ENCODE measurements around the gene TBC1D20. TPM values are rescaled to one million over a fixed set of nuclear protein-coding genes. Genes with fewer than 3 reads are reported as not detected.
"Not testable (repeated sequence)": the region's sequence is repeated elsewhere in the genome, so short reads cannot be mapped to it uniquely, and the experiment has no call there.

The TBC1D20 gene
- total RNA-seq, 1 donor from 2014 or later = 64.0 TPM

GRCh38 chr20:478949-479429, 16.7 kb upstream of the TBC1D20 start:
- DNase-seq (ENCODE audit: low spot score) = no peak
- peaks cover 19% of the 10 kb centered on the region for H3K36me3 Mint-ChIP-seq (ENCODE audit: low read depth)
- H3K27ac Mint-ChIP-seq (ENCODE audit: unreplicated experiment) = peak overlapping the region; percentile 91

GRCh38 chr20:478010-478948, 15.9 kb upstream of the TBC1D20 start:
- no peaks in the 10 kb centered on the region for H3K9me3 Mint-ChIP-seq (ENCODE audit: low read depth)
- H3K4me3 Mint-ChIP-seq (ENCODE audit: unreplicated experiment) = peak overlapping the region; percentile 14

More at GRCh38 chr20:478949-479429, 16.7 kb upstream of the TBC1D20 start:
- Mint-ChIP-seq H3K4me1 (ENCODE audit: low read depth) (peaks cover 39% of the 10 kb centered on the region), H3K9me3 (ENCODE audit: low read depth) (no peaks in the 10 kb centered on the region), H3K27me3 (ENCODE audit: low read depth) (no peaks in the 10 kb centered on the region), H3K4me3 (ENCODE audit: unreplicated experiment) (peak overlapping the region; percentile 29)
- peak; percentile 88 for TF ChIP-seq CTCF (IDR thresholded peaks at IDR 0.05)

GRCh38 chr20:476561-477249, 14.4 kb upstream of the TBC1D20 start:
- not testable (repeated sequence) for H3K27ac Mint-ChIP-seq (ENCODE audit: unreplicated experiment); H3K9me3 Mint-ChIP-seq (ENCODE audit: low read depth); H3K4me3 Mint-ChIP-seq (ENCODE audit: unreplicated experiment); DNase-seq (ENCODE audit: low spot score); H3K27me3 Mint-ChIP-seq (ENCODE audit: low read depth)
- peaks cover 12% of the 10 kb centered on the region for H3K36me3 Mint-ChIP-seq (ENCODE audit: low read depth)
- H3K4me1 Mint-ChIP-seq (ENCODE audit: low read depth) = peaks cover 31% of the 10 kb centered on the region

More at GRCh38 chr20:478010-478948, 15.9 kb upstream of the TBC1D20 start:
- TF ChIP-seq CTCF (IDR thresholded peaks at IDR 0.05) = no peak
- H3K27me3 Mint-ChIP-seq (ENCODE audit: low read depth) = no peaks in the 10 kb centered on the region
- no peak for DNase-seq (ENCODE audit: low spot score)
- peak overlapping the region; percentile 91 for H3K27ac Mint-ChIP-seq (ENCODE audit: unreplicated experiment)
- H3K36me3 Mint-ChIP-seq (ENCODE audit: low read depth) = peaks cover 21% of the 10 kb centered on the region
- H3K4me1 Mint-ChIP-seq (ENCODE audit: low read depth) = peaks cover 32% of the 10 kb centered on the region

GRCh38 chr20:475463-476357, 13.4 kb upstream of the TBC1D20 start:
- DNase-seq (ENCODE audit: low spot score) = no peak
- H3K27me3 Mint-ChIP-seq (ENCODE audit: low read depth) = no peaks in the 10 kb centered on the region

More at GRCh38 chr20:475463-476357, 13.4 kb upstream of the TBC1D20 start:
- Mint-ChIP-seq H3K4me3 (ENCODE audit: unreplicated experiment) (no peak overlapping the region), H3K9me3 (ENCODE audit: low read depth) (peaks cover 2% of the 10 kb centered on the region), H3K4me1 (ENCODE audit: low read depth) (peaks cover 29% of the 10 kb centered on the region), H3K27ac (ENCODE audit: unreplicated experiment) (no peak overlapping the region), H3K36me3 (ENCODE audit: low read depth) (peaks cover 12% of the 10 kb centered on the region)
- TF ChIP-seq CTCF (IDR thresholded peaks at IDR 0.05) = no peak
